RPMI8226 (cell line): Measurements from ENCODE around the gene ANKRD22.

Experiments used
- DNase-seq: peaks from one replicate; pipeline ENCODE4 v3.0.0-alpha.2; 2015

The ANKRD22 gene

GRCh38 chr10:88793712-88794299 lies 57.8 kb downstream of the ANKRD22 start:
- no peak for DNase-seq

DNA sequence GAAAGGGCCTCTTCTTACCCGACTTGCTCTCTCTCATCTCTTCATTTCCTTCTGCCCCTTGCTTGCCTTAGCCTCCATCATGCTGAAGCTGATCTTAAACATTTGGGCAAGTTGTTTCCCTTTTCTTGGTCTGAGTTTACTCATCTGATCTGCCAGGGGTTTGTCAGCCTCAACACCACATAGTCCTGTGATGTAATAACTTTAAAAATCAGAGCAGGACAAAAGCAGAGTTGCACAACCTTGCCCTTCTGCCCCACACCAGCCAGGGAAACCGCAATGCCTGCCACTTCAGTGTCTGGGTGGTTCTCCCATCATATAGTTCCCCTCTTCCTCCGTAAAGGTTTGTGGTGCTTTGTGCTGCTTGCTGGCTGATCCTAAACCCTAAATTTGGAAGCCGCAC lies 59.0 kb downstream of the ANKRD22 start:
- no peak for DNase-seq

GRCh38 chr10:88791924-88792323 lies 59.7 kb downstream of the ANKRD22 start:
- DNase-seq: peak; percentile 20

GRCh38 chr10:88788924-88789323 lies 62.7 kb downstream of the ANKRD22 start:
- DNase-seq: no peak

DNA sequence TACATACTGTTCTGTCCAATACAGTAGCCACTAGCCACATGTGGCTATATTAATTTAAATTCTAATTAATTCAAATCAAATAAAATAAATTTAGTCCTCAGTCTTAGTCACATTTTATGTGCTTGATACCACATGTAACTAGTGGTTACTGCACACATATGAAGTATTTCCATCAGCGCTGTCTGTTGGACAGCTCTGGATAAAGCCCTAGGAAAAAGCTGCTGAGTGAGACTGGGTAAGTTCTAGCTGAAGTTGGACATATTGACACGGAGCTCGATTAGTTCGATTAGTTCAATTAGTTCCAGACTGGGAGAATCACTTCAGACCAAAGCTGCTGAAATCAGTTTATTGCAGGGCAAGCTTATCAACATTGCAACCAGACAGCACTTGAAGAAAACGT lies 64.2 kb downstream of the ANKRD22 start:
- no peak for DNase-seq

DNA sequence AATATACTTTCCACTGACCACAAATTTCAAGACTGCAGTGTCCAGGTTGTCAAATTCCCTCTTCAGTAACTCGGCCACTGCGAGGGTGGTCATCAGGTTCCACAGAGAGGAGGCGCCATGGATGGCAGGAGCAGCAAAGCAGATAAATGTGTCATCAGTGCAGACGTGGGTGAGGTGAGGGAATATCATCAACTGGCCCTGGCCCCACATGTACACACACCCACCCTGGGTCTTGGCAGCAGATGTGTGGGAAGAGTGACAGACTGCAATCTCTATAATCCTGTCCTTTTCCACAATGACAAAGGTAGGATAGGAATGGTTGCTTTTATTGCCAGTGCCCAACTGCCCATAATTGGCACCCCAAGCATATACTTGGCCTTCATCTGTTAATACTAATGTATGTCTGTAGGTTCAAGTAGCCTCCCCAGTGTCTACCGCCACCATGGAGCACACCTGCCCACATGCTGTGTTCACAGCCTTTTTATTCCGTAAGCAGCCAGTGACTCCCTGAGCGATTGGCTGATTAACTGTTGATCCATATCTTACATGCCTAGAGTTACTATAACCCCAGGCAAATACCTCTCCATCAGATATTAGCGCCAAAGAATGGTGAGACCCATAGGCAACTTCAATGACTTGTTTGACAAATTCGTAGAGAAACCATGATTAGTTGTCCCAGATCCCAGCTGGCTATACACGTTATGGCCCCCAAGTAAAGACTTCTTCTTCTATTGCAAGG lies 65.4 kb downstream of the ANKRD22 start:
- DNase-seq: no peak

- DNase-seq: no peak
These were observed 67.9 kb downstream of the ANKRD22 start for GRCh38 chr10:88783724-88784123.

GRCh38 chr10:88782222-88782621 lies 69.4 kb downstream of the ANKRD22 start:
- no peak for DNase-seq

GRCh38 chr10:88781206-88781605 lies 70.4 kb downstream of the ANKRD22 start:
- no peak for DNase-seq
